GM18499 (cell line): ENCODE data around the gene MRGPRX3.

Experiments
- ATAC-seq: cut with Tn5 transposase; IDR thresholded peaks from one replicate; pipeline ENCODE4 v1.9.1; 2021; ENCODE audit warnings: moderate number of reproducible peaks; ENCODE audit not compliant: insufficient read depth, unreplicated experiment

The MRGPRX3 gene

GRCh38 chr11:18151581-18151980 lies 19.2 kb downstream of the MRGPRX3 start:
- ATAC-seq = no peak

DNA sequence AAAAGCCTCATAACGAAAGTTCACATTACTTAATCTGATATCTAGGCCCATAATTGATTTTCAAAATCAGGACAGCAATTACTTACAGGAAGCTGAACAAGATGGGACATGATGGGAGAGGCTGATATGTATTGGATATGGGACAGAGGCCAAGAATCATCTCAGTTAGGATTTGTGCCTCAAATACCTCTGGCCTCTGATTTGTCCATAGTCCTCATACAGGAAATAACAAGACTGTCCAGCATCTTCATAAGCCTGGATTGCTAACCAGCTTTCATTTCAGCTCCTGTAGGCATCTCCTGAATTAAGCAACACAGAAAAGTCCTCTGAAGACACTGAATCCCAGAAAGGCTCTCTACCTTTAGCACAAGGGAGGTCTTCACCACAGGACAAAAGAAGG lies 36.0 kb downstream of the MRGPRX3 start:
- ATAC-seq = no peak

DNA sequence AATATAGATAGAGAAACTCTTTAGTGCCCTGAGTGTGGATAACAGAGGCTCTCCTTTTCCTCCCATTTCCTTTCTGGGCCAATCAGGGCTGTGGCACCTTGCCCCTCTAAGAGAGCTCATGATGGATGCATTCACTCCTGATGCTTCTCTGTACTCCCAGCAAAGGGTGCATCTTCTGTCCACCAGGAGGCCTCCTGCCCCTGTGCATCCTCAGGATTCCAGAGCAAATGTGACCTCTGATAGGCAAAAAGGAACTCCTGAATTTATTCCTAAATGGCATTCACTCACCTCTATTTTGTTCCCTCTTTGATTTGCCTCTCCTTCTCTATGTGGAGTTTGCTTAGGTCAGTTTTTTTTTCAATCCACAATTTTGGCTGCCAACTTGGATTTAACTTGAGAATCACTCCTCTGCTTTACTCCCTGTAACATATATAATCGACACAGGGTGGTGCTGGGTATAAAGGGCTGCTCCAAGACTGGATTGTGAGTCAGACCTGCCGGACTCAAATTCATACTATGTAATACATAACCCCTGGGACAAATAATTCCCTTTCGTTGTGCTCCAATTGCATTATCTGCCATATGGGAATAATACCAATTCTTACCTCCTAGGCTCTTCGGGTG lies 39.1 kb downstream of the MRGPRX3 start:
- ATAC-seq = no peak

- ATAC-seq = no peak
Observed at GRCh38 chr11:18172666-18173065, 40.3 kb downstream of the MRGPRX3 start, which contains the start of gene MRGPRX4. TSS of gene MRGPRX4 (plus strand) at chr11:18172837. CDS start at chr11:18173257, 420 bp downstream.

- ATAC-seq = no peak
Observed at GRCh38 chr11:18173225-18173866, 41.0 kb downstream of the MRGPRX3 start.
